Progenitor cell of endocrine pancreas (in vitro differentiated cells): ENCODE measurements around the gene SELE. TPM values are rescaled to one million over a fixed set of nuclear protein-coding genes. Genes with fewer than 3 reads are reported as not detected.

ENCODE experiments used
- DNase-seq: peaks from one replicate; pipeline ENCODE4 v3.0.0; 2021; ENCODE audit warnings: low spot score; ENCODE audit not compliant: unreplicated experiment
- H3K27ac Mint-ChIP-seq: 2 replicates; pipeline ENCODE4 v1.8.0; 2021; ENCODE audit warnings: mild to moderate bottlenecking, moderate library complexity, mixed read lengths
- H3K27me3 Mint-ChIP-seq: 2 replicates; pipeline ENCODE4 v1.8.0; 2021; ENCODE audit warnings: mixed read lengths
- H3K36me3 Mint-ChIP-seq: 2 replicates; pipeline ENCODE4 v1.8.0; 2022; ENCODE audit warnings: mixed read lengths; ENCODE audit not compliant: insufficient read depth
- H3K4me1 Mint-ChIP-seq: 2 replicates; pipeline ENCODE4 v1.8.0; 2021; ENCODE audit warnings: low read depth, mixed read lengths
- H3K4me3 Mint-ChIP-seq: 2 replicates; pipeline ENCODE4 v1.8.0; 2021; ENCODE audit warnings: low read depth, mild to moderate bottlenecking, moderate library complexity, mixed read lengths
- H3K9me3 Mint-ChIP-seq: 2 replicates; pipeline ENCODE4 v1.8.0; 2021; ENCODE audit warnings: low read depth, mixed read lengths
- CTCF ChIP-seq: fragments of 200-600 bp; sonication (generic); IDR thresholded peaks from one replicate; pipeline ENCODE4 v1.5.0; 2021; ENCODE audit warnings: antibody characterized with exemption, mild to moderate bottlenecking; ENCODE audit not compliant: unreplicated experiment
- total RNA-seq: library from RNA; stranded (reverse); gene quantifications from 2 replicates; pipeline ENCODE4 v1.2.1, GENCODE V29; 2021

Gene SELE
- total RNA-seq, 1 donor from 2014 or later, result not detected

GRCh38 chr1:169753549-169753948 is 19.7 kb upstream of the SELE start:
- H3K27ac Mint-ChIP-seq, result no peak overlapping the region
- no peaks in the 10 kb centered on the region for H3K4me1 Mint-ChIP-seq
- H3K36me3 Mint-ChIP-seq, result no peaks in the 10 kb centered on the region
- no peaks in the 10 kb centered on the region for H3K27me3 Mint-ChIP-seq
- no peaks in the 10 kb centered on the region for H3K9me3 Mint-ChIP-seq
- DNase-seq, result no peak
- no peak for TF ChIP-seq CTCF
- H3K4me3 Mint-ChIP-seq, result no peak overlapping the region

- Mint-ChIP-seq H3K4me3 (no peak overlapping the region), H3K4me1 (peaks cover 3% of the 10 kb centered on the region), H3K9me3 (no peaks in the 10 kb centered on the region), H3K27ac (no peak overlapping the region), H3K27me3 (no peaks in the 10 kb centered on the region), H3K36me3 (no peaks in the 10 kb centered on the region)
- no peak for DNase-seq
- TF ChIP-seq CTCF, result no peak
Observed at GRCh38 chr1:169750041-169750440, 16.2 kb upstream of the SELE start.

- H3K4me1 Mint-ChIP-seq, result peaks cover 3% of the 10 kb centered on the region
- DNase-seq, result no peak
- no peaks in the 10 kb centered on the region for H3K36me3 Mint-ChIP-seq
- H3K9me3 Mint-ChIP-seq, result peaks cover 6% of the 10 kb centered on the region
- no peaks in the 10 kb centered on the region for H3K27me3 Mint-ChIP-seq
- no peak overlapping the region for H3K27ac Mint-ChIP-seq
- TF ChIP-seq CTCF, result no peak
- H3K4me3 Mint-ChIP-seq, result no peak overlapping the region
Observed at GRCh38 chr1:169746550-169746949, 12.7 kb upstream of the SELE start.

- Mint-ChIP-seq H3K27me3 (no peaks in the 10 kb centered on the region), H3K27ac (no peak overlapping the region), H3K4me3 (no peak overlapping the region), H3K36me3 (no peaks in the 10 kb centered on the region), H3K9me3 (peaks cover 6% of the 10 kb centered on the region), H3K4me1 (peaks cover 3% of the 10 kb centered on the region)
- no peak for DNase-seq
- TF ChIP-seq CTCF, result no peak
Observed at GRCh38 chr1:169745015-169745861, 11.4 kb upstream of the SELE start.

- DNase-seq, result no peak
- H3K27me3 Mint-ChIP-seq, result no peaks in the 10 kb centered on the region
- H3K36me3 Mint-ChIP-seq, result no peaks in the 10 kb centered on the region
- no peak for TF ChIP-seq CTCF
- no peak overlapping the region for H3K27ac Mint-ChIP-seq
- no peak overlapping the region for H3K4me3 Mint-ChIP-seq
- peaks cover 3% of the 10 kb centered on the region for H3K4me1 Mint-ChIP-seq
- H3K9me3 Mint-ChIP-seq, result peaks cover 6% of the 10 kb centered on the region
Observed at GRCh38 chr1:169741666-169742394, 8.0 kb upstream of the SELE start.
